Daoy (cell line): ENCODE results near the gene HEPACAM. TPM values are rescaled to one million over a fixed set of nuclear protein-coding genes. Genes with fewer than 3 reads are reported as not detected.

Experiments used
- DNase-seq: peaks from one replicate; pipeline ENCODE4 v3.0.0-alpha.2; 2015; ENCODE audit warnings: low read depth
- total RNA-seq: library from RNA; depleted of rRNA; stranded (reverse); fragments of >200 nt; shearing (Covaris generic); gene quantifications from 2 replicates; pipeline ENCODE4 v1.2.3, GENCODE V29; 2014

Gene HEPACAM
- total RNA-seq, 1 experiment from 2014 or later, result not detected

DNA sequence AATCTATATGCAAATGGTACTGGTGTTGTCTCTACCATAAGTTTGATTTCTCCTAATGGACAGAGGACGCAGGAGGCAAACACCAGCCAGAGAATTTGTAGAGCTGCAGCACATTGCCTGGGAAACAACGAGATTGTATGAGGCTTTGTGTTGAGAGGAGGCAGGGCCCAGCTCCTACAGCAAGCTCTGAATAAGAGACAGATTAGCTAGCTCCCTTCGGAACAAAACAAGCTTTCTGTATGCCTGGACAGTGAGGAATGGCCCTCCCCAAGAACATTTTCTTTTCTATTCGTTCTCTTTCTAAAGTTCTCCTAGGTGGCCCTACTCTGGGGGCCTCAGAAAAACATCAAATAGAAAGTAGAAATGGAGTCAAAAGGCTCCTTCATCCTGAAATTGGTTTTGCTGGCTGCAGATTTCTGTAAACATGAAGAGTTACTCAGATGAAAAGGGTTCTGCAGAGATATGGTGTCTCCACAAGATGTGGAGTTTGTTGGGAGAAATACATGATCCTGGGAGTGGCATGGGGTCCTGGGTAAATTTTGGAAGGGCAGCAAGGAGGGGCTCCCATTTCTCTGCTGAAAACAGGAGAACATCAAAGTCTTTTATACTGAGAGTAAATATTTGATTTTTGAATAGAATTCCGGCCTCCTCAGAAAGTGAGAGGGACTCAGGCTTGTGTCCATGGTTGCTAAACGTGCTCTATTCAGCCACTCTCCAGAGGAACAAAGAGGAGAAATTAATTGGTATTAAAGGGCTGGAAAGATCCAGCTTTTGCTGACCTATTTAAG is 6.8 kb upstream of the HEPACAM start:
- no peak for DNase-seq

DNA sequence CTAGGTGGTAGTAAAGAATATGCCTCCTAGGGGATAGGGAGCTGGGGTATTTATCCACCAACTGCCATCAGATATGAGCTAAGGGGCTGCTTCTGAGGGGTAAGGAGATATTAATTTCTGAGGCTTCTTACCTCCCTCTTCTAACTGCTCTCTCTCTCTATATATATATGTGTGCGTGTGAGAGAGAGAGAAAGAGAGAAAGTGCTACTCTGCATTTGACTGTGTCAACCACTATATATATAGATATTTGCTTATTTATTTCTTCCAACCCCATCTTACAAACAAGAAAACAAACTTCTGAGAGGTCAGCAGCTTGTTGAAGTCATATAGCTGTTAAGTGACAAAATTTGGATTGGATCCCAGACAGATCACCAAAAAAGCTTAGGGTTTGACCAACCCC is 5.9 kb upstream of the HEPACAM start:
- DNase-seq, result no peak

DNA sequence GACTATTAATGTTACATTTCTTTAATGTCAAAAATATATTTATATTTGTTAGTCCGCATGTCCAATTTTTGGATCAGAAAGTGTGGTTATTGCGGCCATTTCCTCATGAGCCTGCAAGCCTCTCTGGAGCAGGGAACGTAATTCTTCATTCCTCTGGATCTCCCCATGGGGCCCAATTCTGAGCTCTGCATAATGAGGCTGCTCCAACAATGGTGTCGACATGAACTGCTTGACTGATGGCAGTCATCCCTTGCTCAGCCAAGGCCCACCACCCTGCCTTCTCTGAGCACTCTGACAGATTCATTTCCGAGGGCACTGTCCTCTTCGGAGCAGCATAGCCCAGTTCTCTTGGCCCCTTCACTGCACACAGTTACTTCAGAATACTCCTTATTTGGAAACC is 3.1 kb upstream of the HEPACAM start:
- DNase-seq, result no peak

DNA sequence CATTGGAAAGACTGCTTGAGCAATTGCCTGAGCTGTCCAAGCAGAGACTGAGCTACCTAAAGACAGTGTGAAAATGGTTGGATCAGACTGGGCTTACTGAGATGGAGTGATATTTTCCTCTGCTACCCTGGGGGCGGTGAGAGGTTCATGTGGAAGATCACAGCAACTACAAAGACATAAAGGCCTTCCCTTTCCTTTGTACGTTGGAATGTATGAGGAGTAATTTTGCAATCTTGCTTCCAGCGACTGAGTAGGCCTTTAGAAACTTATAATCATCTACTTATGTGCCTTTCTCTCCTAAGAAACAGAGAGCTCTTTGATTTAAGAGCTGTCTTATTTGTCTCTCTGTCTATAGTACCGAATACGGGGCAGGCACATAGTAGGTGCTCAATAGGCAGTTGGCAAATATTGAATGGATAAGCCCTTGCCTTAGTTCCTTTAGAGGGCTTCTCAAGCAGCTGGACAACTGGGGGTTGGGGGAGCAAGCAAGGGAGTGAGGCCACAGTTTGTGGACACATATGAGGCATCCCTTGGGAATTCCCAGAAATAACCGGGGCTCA is 2.4 kb upstream of the HEPACAM start:
- DNase-seq, result no peak

DNA sequence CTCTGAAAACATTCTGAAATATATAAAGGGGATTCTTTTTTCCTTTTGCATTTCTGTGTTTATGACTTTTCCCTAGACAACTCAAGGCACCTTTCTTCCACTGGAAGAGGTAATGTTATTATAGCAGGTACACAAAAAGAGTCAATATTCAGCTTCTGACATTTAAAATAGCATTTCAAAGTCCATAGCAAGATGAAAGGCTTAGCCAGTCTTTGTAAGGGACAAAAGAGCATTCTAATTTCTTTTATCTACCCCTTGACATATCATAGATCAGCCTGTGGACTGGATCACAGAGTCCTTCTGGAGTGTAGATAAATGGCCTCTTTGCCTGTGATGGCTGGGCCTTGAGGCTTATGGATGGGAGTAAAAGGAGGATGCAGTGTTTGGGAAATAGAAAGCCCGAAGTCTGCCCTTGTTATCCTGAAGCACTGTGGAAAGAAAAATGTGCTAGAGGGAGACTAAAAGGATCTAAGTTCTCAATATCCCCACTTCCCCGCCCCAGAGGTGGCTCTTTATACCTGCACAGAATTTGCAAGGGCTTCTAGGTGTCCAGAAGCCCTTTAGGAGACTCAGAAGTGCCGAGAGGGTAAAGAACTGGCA is 1.6 kb upstream of the HEPACAM start:
- DNase-seq, result no peak

DNA sequence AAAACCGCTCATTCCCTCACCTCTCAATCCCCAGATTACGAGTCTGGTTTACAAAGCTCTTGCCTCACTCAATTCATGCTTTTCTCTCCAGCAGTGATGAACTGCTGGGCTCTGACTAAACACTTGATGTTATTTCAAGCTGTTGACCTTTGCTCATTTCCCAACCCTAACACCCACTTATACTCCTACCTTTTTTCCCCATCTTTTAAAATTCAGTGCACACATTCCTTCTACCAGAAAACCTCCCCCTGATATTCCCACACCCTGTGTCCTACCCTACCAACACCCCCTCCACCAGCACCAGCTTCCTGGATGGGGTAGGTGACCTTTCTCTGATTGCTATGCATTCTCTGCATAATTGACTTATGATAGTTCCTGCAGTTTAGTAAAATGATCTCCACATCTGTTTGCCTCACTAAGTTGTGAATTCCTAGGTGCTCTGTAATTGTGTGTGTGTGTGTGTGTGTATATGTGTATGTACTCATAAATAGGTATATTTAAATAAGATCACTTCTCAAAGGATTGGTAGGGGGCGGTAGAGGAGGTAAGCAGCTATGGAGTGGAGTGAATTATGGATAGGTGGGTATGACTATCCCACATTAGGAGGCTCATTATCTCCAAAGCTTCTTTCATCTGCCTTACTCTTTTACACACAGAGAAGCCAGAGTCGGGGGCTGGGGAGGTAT is 842 bp downstream of the HEPACAM start:
- DNase-seq, result peak; percentile 50

DNA sequence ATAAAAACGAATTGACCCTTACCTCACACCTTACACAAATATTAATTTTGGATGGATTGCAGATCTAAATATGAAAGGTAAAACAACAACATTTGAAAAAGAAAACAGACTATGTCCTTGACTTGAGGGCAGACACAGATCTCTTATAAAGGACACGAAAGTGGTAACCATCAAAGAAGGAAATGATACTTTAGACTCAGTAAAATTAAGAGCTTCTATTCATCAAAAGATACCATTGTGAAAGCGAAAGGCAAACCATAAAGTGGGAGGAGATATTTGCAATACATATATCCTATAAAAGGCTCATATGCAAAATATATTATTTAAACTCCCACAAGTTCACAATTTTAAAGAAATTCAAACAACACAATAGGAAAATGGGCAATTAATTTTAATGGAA is 5.0 kb downstream of the HEPACAM start:
- DNase-seq, result no peak

DNA sequence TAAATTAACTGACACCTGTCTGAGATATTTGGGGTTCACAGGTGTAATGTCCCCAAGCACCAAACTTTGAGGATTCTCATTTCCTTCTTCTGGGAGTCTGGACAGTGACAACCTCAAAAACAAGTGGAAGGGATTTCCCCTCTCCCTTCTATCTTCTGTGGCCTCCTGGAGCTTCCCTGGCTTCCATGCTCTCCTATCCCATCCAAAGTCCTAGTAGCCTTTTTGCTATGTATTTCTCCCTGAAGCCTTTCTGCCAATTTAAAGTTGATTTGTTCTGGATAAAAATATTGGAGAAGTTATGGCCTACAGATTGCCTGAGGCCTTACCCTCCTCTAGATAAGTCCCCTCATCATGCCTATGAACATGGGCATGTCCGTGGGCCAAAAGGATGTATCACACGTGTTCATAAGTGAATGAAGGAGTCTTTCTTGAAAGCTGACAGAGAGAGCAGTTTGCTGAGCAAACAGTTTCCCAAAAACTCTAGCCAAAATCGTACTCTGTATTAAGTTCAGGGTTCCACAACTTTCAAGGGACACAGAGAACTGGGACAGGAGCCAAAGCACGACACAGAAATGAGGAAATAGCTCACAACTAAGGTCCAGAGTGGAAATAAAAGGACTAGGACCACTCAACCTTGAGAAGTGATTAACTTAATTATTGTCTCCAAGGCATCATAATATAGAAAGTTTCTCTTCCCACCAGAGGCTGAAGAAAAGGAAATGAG is 6.7 kb downstream of the HEPACAM start:
- no peak for DNase-seq

DNA sequence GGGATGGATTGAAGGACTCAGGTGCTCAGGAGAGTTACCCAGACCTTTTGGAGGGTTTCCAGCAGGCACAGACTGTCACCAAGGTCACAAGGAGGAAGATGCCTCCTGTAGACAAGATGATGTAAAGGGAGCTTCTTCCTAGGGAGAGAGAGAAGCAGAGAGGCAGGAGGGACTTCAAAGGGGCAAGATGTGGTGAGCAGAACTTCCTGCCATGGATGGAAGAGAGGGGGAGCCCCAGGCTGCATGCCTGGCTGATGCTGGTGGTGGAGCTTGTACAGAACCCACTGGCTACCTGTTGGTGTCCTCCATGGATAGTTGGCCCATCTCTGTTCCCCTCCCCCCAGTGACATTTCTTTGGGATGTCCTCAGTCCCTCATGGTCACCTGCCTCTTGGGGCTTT is 12.6 kb downstream of the HEPACAM start:
- no peak for DNase-seq

DNA sequence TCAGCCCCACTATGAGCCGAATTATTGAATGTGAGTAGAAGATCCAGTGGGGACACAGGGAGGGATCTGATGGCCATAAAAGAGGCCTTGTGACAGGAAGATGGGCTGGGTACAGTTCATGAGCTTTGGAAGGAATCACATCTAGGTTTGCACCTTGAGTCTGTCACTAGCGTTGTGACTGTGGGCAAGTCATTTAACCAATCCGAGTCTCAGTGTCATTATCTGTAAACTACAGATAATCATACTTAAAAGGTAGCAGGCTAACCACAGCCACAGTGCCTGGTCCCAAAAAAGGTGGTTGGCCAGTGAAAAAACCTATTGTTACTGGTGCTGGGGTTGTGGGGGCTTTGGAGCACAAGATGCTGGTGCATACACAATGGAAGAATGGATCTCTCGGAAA is 13.0 kb downstream of the HEPACAM start:
- no peak for DNase-seq

DNA sequence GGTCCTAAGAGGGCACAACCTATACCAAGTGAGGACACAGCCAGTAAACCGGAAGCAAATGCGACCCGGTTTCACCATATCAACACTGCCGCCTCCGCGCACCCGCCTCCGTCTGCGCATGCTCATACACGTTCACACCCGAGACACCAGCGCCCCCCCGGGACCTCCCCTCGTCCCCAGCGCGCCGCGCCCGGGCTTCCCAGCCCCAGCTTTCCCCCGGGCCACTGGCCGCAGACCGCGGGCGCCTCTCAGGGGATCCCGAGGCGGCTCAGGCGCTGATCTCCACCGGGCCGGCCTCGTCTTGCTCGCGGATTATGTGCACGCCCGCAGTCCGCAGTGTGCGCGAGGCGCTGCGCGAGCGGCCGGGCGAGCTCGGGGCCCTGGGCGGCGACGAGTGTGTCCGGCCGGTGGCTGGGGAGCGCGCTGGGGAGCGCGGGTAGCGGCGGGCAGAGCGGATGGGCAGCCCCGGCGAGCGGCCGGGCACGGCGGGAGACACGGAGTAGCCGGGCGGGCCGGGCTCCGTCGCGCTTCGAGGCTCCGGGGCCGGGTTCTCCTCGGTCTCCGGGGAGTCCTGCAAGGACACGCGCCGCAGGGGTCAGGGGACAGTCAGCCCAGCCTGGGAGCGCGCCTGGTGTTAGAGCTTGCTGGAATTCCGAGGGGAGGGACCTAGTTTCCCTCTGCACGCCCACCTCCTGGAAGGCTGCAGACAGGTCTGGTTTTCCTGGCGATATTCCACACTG is 14.8 kb downstream of the HEPACAM start:
- no peak for DNase-seq

DNA sequence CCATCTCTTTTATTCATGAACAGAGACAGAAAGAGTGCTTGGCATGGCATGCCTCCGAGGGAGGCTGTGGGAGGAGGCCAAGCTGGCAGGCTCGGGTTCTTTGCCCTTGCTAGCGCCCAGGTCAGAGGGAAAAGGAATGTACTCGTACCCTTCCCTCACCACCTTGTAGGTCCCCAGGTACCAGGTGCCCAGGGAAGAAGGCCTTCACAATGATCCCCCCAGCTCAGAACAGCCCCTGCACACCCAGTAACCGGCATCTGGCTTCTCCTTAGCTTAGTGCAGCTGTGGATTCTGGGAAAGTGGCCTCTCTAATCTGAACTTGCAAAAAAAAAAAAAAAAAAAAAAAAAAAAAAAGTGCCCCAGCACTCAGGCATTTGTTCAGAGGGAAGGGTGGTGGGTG is 15.5 kb downstream of the HEPACAM start:
- no peak for DNase-seq

DNA sequence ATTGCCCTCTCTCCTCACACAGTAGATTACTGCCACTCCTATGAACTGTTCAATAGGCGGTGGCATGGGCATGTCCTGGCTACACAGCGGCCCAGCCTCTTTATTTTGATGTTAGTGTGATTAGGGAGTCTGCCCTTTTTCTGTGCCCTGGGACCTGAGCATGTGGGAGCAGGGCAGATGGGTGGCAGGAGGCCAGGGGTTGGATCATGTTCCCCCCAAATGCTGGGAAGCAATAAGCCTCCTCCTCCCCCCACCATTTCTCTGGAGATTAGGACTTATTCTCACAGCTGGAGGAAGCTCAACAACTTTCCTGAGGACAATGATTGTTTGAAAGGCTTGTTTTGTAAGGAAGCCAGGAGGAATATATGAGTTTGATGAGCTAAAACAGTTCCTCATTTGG is 15.9 kb downstream of the HEPACAM start:
- no peak for DNase-seq

DNA sequence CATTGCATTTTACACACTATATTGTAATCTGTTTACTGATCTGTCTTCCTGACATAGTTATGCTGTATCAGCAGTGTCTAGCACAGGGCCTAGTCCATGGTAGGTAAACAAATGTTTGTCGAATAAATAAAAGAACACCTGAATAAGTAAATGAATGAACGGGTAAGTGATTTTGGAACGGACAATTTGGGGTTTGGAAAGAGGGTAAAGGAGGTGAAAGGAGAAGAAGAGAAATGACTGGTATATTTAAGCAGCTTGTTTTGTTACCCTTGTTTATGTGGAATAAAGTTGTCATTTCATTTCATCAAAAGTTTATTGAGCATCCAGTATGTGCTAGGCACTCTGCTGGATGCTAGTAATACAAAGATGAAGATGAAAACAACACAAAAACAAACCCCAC is 16.9 kb downstream of the HEPACAM start, which contains the start of gene HEPN1:
Gene HEPN1, plus strand, starts transcription at position 301 of the 400 bp plus-strand sequence.
- no peak for DNase-seq

DNA sequence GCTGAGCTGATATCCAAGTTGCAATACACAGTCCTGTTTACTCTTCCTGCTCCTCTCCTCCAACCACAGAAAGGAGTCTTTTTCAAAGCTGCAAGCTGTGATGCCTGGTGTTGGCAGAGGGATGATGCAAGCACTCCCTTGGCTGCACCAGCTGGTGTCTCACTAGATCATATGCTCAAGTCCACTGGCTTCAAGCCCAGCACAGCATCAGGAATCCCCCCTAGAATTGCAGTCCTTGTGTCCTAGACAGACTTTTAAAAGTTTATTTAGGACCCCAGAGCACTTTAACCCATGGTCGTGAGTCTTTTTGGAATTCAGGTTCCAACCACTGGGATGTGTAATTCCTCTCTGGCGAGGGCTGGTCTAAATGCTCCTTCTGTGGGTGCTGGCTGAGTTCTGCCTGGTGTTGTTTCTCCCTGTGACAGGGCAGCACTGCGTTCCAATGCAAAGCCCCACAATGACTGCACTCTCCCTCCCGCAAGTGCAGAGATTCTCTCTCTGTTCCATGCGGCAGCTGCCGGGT is 18.7 kb downstream of the HEPACAM start:
- DNase-seq, result no peak

DNA sequence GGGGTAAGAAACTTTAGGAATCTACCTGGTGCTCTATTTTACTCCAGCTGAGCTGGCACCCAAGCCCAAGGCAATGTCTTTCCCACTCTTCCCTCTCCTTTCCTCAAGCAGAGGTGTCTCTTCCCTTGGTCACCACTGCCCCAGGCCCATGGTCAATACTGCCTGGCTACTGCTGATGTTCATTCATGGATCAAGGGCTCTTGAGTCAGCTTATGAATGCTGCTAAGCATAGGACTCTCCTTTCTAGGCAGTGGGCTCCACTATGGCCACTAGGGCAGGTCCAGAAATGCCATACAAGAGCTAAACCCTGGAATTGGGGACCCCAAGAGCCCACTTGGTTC is 19.5 kb downstream of the HEPACAM start:
- DNase-seq, result no peak

DNA sequence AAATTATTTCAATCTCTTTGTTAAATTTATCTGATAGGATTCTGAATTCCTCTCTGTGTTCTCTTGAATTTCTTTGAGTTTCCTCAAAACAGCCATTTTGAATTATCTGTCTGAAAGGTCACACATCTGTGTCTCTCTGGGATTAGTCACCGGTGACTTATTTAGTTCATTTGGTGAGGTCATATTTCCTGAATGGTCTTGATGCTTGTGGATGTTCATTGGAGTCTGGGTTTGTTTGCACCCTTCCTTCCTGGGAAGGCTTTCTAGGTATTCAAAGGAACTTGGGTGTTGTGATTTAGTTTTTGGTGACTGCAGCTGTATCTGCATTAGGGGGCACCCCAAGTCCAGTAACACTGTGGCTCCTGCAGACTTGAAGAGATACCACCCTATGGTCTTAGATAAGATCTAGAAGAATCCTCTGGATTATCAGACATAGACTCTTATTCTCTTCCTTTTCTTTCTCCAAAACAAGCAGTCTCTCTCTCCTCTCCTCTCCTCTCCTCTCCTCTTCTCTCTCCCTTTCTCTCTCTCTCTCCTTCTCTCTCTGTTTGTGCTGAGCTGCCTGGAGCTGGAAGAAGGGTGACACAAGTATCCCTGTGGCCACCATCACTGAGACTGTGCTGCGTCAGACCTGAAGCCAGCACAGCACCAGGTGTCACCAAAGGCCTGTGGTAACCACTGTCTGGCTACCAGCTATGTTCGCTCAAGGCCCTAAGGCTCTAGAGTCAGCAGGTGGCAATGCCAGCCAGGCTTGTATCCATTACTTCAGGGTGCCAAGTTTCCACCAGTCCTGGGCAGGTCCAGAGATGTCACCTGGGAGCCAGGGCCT is 20.1 kb downstream of the HEPACAM start:
- peak; percentile 27 for DNase-seq

DNA sequence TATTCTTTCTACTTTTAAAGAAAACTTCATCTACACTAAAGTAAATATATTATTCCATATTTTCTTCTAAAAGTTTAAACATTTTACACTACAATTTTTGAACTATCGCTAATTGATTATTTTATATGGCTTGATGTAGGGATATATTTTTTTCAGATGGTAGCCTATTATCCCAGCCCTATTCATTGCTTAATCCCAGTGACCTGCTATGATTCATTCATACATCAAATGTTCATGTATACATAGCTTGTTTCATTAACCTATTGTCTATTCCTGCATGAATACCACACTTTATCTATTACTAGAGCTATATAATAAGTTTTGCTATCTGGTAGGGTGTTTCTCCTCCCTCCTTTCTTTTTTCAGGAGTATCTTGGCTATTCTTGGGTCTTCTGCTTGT is 33.2 kb downstream of the HEPACAM start:
- no peak for DNase-seq

DNA sequence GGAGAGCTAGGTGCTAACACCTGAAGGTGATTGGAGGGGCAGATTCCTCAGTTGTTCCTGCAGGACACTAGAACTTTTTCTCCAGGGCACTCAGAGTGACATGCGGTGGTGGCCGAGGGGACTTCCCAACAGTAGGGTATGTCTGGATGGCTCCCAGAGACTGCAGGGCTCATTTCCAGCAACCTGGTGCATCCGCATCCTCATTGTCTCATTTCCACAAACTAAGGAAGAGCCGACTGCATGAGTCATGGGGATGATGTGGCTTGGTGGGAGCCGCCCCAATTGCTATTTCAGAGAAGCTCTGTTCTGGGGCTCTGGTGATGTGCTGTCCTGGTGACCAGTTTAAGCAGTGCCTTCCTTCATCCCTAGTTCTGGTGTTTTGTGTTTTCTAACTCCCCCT is 35.4 kb downstream of the HEPACAM start:
- DNase-seq, result peak; percentile 92
